ENCODE results near the gene DNAJC8.

The DNAJC8 gene

GRCh38 chr1:28232558-28233263 is at the start of gene DNAJC8:
Gene DNAJC8, minus strand, starts transcription at chr1:28233029. Its CDS starts 31 bp downstream, at chr1:28232998.
- peak; percentile 97 for DNase-seq

- DNase-seq, result no peak
These were observed 49.0 kb upstream of the DNAJC8 start for GRCh38 chr1:28281608-28282425.

- DNase-seq, result no peak
These were observed 48.1 kb upstream of the DNAJC8 start for GRCh38 chr1:28280977-28281381.

GRCh38 chr1:28280501-28280900 is 47.7 kb upstream of the DNAJC8 start:
- DNase-seq, result no peak

- DNase-seq, result no peak
These were observed 46.9 kb upstream of the DNAJC8 start for GRCh38 chr1:28279721-28280120.

GRCh38 chr1:28278763-28279162 is 45.9 kb upstream of the DNAJC8 start:
- DNase-seq, result no peak

GRCh38 chr1:28273216-28273860 is 40.5 kb upstream of the DNAJC8 start:
- no peak for DNase-seq

GRCh38 chr1:28272215-28272852 is 39.5 kb upstream of the DNAJC8 start:
- DNase-seq, result no peak

- no peak for DNase-seq
These were observed 36.7 kb upstream of the DNAJC8 start for GRCh38 chr1:28269529-28269928.

- no peak for DNase-seq
These were observed 34.8 kb upstream of the DNAJC8 start for GRCh38 chr1:28267633-28268032.

- DNase-seq, result no peak
These were observed 34.1 kb upstream of the DNAJC8 start for GRCh38 chr1:28266920-28267322.

GRCh38 chr1:28265577-28265976 is 32.7 kb upstream of the DNAJC8 start:
- no peak for DNase-seq

GRCh38 chr1:28264897-28265296 is 32.1 kb upstream of the DNAJC8 start:
- DNase-seq, result no peak

GRCh38 chr1:28260803-28261174 is 28.0 kb upstream of the DNAJC8 start:
- no peak for DNase-seq

- DNase-seq, result peak; percentile 52
These were observed 27.3 kb upstream of the DNAJC8 start for GRCh38 chr1:28259934-28260802.

GRCh38 chr1:28259252-28259933 is 26.6 kb upstream of the DNAJC8 start, which contains the start of gene SESN2:
Gene SESN2, plus strand, starts transcription at chr1:28259518. Its CDS starts 330 bp downstream, at chr1:28259848.
- peak; percentile 100 for DNase-seq

GRCh38 chr1:28258628-28259251 is 25.9 kb upstream of the DNAJC8 start:
- no peak for DNase-seq

GRCh38 chr1:28257736-28258135 is 24.9 kb upstream of the DNAJC8 start:
- DNase-seq, result no peak

- DNase-seq, result no peak
These were observed 23.5 kb upstream of the DNAJC8 start for GRCh38 chr1:28256197-28256827.

- DNase-seq, result no peak
These were observed 17.1 kb upstream of the DNAJC8 start for GRCh38 chr1:28249866-28250295.
